GM19372 (cell line): ENCODE data around the gene VTI1A.
"Not testable (repeated sequence)": the region's sequence is repeated elsewhere in the genome, so short reads cannot be mapped to it uniquely, and the experiment has no call there.

Source experiments
- ATAC-seq: cut with Tn5 transposase; IDR thresholded peaks from one replicate; pipeline ENCODE4 v1.9.1; 2021; ENCODE audit warnings: mild to moderate bottlenecking, low read depth, moderate library complexity; ENCODE audit not compliant: unreplicated experiment

The VTI1A gene

GRCh38 chr10:112536663-112537062 is 89.6 kb downstream of the VTI1A start:
- ATAC-seq = no peak

- no peak for ATAC-seq
Observed at GRCh38 chr10:112538168-112538567, 91.2 kb downstream of the VTI1A start.

GRCh38 chr10:112539340-112539739 is 92.3 kb downstream of the VTI1A start:
- no peak for ATAC-seq

DNA sequence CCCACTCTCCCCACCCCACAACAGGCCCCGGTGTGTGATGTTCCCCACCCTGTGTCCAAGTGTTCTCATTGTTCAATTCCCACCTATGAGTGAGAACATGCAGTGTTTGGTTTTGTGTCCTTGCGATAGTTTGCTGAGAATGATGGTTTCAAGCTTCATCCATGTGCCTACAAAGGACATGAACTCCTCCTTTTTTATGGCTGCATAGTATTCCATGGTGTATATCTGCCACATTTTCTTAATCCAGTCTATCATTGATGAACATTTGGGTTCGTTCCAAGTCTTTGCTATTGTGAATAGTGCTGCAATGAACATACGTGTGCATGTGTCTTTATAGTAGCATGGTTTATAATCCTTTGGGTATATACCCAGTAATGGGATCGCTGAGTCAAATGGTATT is 95.8 kb downstream of the VTI1A start:
- not testable (repeated sequence) for ATAC-seq

DNA sequence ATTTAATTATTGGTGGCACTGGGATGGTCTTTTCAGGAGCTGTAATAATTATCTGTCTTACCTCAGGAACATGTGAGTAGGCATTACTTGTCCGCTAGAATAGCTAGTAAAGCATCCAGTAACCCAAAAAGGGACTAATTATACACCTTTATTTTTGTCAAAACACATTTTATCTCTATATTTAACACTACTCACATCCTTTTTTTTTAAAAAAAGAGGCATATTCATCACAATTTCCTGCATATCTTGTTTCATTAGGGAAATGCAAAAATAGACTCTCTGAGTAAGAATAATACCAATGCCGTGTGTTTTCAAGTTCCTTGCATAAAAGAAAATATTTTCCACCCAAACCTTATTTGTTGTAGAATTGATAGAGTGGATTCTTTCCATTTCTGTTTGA is 99.5 kb downstream of the VTI1A start:
- peak; percentile 53 for ATAC-seq

DNA sequence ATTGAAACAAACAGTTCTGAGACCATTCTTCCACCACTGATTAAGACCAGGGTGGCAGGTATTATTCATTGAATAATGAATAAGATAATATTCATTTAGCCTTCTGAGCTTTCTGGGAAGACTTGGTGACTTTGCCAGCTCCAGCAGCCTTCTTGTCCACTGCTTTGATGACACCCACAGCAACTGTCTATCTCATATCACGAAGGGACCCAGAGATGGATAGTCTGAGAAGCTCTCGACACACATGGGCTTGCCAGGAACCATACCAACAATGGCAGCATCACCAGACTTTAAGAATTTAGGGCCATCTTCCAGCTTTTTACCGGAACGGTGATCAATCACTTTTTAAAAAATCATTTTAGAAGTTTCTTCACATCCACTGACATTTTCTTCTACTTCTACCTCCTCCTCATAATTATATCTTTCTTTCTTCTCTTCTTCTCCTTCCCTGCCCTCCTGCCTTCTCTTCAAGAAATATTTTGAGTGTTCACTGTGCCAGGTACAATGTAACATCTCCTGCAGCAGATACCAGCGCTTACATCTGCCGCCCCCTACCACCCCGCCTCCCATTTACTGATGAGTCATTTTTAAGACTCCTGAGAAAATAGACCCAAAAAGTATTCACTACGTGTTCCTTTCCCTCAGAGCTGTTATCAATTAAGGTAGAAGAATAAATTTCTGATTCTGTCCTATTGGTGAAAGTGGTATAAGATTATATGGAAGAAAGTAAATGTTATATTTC is 101.7 kb downstream of the VTI1A start:
- no peak for ATAC-seq

DNA sequence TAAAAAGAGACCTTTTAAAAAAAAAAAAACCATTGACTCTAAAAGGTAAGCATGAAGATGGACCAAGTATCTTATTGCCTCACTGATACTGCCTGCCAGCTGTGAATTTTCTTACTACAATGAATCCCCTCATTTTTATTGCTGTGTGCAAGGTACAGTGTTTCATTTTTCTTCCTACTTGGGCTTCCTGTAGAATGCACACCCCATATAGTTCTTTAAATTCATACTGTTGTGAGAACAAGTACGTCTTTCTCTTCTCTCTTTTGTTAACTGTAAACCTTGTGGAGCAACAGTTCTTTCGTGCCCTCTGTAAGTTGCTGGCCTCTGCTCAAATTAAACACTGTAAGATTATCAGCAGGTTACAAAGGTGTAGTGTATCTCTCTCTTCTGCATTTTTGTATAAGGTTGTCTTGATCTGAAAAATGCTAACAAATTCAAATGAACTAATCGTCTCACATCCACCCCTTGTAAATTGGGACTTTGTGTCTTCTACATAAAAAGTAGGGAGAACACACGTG is 105.6 kb downstream of the VTI1A start:
- no peak for ATAC-seq

DNA sequence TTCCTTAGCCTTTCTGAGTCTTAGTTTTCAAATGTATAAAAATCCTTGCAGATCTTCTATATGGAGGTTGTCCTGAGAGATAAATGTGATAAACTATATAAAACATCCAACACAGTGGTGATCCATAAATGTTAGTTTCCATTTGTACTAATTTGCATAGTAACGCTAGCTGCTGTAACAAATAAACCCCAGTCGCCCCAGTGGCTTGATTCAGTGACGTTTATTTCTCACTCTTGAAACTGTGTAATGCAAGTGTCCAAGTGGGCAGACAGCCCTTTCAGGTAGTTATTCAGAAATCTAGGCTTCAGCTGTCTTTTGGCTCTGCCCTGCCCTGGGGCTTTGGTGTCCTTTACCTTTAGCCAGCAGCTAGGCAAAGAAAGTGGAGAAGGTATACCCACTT is 106.3 kb downstream of the VTI1A start:
- no peak for ATAC-seq

DNA sequence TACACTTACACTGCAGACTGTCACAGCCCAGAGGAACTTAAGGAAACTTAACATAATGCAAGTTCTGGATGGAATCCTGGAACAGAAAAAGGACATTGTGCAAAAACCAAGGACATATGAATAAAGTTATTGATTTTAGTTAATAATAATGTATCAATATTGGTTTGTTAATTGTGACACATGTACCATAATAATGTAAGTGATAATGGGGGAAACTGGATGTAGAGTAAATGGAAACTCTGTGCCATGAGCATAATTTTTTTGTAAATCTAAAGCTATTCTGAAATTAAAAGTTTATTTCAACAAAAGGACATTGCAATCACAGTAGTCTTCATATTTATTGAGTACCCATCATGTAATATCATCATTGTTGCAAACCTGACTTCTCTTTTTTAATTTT is 107.2 kb downstream of the VTI1A start:
- ATAC-seq = no peak

GRCh38 chr10:112557197-112557596 is 110.2 kb downstream of the VTI1A start:
- ATAC-seq = no peak

- no peak for ATAC-seq
Observed at GRCh38 chr10:112558476-112559142, 111.6 kb downstream of the VTI1A start.

DNA sequence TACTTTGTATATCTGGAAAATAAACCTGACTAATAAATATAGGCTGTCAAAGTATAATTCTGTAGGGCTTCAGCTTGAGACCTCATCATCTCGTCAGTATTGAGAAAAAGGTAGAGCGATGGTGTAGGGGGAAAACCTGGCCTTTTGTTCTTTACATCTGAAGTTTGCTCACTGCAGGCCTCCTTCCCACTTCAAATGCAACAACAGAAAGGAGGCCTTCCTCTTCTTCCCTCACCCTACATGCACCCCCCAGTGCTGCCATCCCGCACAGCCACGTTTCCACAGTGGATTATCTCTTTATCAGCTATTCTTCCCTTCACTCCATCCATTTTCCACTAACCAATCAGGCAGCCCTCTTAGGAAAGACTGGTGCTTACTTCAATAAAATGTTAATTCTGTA is 112.3 kb downstream of the VTI1A start:
- ATAC-seq = no peak

DNA sequence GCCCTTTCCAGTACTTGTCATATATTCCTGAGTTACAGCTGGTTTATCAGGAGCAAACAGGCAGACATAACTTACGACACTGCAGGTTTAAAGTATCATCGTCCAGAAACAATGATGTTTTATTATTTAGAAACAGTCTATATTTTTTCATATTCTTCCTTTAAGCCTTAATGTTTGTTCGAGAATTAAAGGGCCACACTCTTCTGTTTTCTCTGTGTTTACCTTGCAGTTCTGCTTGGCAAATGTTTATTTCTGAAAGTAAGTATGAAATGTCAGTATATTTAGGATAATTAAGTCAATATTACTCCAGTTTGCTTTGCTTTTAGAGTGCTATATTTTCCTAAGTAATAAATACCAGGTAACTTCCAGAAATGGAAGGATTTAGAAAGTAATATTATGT is 115.1 kb downstream of the VTI1A start:
- no peak for ATAC-seq

DNA sequence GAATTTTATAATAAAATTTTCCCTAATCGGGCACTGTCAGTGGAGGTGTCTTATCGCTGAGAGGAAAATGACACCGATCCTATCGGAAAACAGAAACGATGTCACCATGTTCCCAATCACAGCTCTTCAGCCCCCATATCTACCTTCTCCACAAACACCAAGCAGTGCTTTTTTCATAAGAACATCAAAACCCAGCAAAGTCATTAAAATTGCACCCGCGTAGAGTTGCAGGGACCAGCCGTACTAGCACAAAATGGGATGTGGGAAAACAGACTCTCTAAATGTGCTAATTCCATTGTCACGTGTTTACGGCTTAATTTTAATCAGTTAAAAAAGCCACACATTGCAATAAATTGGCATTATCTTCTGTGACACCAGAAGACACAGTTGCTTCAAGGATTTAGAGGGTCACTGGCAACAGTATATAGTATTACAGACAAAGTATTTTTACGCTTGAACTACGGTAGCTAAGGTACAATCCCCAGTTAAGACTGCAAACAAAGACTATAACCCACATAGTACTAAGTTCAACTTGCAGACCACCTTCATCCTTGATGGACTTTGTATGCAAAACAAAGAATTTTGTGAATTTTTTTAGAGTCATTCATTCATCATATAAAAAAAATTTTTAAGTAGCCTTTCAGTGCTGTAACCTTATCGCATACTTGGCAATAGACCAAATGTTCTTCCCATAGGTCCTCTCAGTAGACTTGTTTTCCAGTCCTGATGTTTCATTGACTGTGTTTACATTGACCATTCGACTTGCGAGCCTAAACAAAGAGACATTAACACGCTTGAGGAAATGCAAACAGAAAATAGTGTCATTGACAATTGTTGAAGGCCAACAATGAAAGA is 116.0 kb downstream of the VTI1A start:
- no peak for ATAC-seq

DNA sequence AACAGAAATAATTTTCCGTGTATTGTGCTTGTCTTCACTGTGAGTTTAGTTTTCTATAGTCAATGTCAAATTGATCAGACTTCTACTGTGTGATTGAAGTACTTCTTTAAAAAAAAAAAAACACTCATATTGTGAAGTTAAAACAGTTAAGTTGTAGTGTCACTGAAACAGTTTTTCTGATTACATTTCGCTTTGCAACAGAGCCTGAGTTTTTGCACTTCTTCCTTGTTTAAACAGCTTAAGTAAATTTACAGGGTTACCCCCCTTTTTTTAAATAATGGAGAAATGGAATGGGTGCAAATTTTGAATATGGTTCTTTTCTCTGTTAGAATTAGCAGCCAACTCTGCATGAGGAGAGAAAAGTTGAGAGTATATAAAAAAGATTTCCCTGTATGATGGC is 117.3 kb downstream of the VTI1A start:
- ATAC-seq = no peak

DNA sequence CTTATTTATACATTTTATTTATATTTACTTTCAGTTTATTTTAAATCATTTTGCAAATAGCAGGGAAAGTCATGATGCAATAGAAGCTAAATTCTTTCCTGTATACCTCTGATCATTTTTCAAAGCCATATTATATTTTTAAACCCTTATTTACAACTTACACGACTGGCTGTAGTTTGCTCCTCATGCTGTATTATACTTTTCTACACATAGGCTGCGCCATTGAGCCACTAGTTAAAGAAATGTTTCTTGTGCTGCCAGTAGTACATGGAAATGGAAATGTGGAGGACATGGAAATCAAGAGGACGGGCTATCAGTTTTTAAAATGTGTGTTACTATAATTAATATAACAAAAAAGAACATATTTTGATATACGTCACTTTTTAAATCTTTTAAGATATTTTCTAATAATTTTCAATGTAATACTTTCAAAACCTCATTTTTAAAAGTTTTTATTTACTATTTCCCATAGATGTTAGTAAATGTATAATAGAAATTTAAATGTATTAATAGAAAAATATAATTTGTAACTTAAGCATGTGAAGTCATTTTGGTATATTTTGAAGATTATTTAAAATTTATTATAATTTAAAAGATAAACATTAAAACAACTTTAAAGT is 118.5 kb downstream of the VTI1A start:
- ATAC-seq = no peak

- ATAC-seq = no peak
Observed at GRCh38 chr10:112570585-112570984, 123.6 kb downstream of the VTI1A start.

DNA sequence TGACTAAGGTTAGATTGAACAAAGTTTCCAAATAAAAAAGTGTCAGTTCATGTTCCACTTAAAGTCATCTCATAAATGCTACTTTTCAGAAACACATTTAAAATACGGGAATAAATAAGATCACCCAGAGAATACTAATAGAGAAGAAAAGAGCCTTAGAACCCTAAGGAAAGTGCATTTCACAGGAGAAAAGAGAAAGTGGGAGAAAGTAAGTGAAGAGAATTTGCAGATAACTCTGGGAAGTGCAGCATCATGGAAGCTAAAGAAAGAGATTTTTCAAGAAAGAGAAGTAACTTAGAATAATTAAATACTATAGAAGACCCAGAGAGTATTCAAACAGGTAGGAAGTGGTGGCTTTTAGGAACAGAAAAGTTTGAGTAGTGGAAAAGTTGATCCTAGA is 132.6 kb downstream of the VTI1A start:
- no peak for ATAC-seq

DNA sequence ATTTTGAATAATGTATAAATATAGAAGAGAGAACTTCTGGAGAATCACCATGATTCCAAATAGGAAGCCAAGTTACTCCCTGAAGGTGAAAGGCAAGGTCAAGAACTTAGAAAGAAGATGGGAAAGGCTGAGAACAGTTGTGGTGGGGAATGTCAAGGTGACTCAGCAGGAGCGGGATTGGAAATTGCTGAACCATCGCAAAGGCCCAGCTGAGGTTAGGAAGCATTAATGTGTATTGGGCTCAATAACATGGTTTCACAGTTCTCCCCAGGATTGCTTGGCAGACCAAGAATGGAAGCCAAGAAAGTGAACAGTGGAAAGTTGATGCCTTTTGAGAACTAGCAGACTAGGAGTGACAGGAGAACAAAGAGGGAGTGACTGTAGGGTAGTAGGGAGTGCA is 133.3 kb downstream of the VTI1A start:
- ATAC-seq = no peak

GRCh38 chr10:112581921-112582320 is 134.9 kb downstream of the VTI1A start:
- ATAC-seq = no peak
